A673 (cell line): ENCODE results near the gene XYLT2. TPM values are rescaled to one million over a fixed set of nuclear protein-coding genes. Genes with fewer than 3 reads are reported as not detected.

Source experiments
- BruUV-seq: library from RNA; stranded (reverse); fragments of 400-500 nt; replicated peaks from 2 replicates; lab custom pipeline; 2021; lab: Mats Ljungman, UMichigan
- CTCF ChIA-PET: fragments of 300-600 bp; sonication (Branson Sonifier 250); formaldehyde crosslinking; loops from one replicate; lab custom pipeline; 2022; ENCODE audit warnings: antibody characterized with exemption; lab: Charles Lee
- POLR2A ChIA-PET: fragments of 300-600 bp; sonication (Branson Sonifier 250); formaldehyde crosslinking; loops from one replicate; lab custom pipeline; 2022; ENCODE audit warnings: antibody characterized with exemption; ENCODE audit not compliant: low non-redundant PET; lab: Charles Lee
- DNase-seq: peaks from one replicate; pipeline ENCODE4 v3.0.0-alpha.2; 2015; ENCODE audit warnings: low spot score
- H3K27ac ChIP-seq: fragments of 200-600 bp; sonication (generic); 2 replicates; pipeline ENCODE4 v1.5.1; 2016; ENCODE audit warnings: mixed run types, low read depth, mild to moderate bottlenecking, mixed read lengths, antibody characterized with exemption, low read length; ENCODE audit not compliant: poor library complexity, severe bottlenecking
- H3K27me3 ChIP-seq: fragments of 200-600 bp; sonication (generic); replicated peaks from 2 replicates; pipeline ENCODE4 v1.6.1; 2017; ENCODE audit warnings: mixed run types, low read depth, mild to moderate bottlenecking, mixed read lengths, antibody characterized with exemption, low read length; ENCODE audit not compliant: insufficient read depth, poor library complexity
- H3K36me3 ChIP-seq: fragments of 200-600 bp; sonication (generic); 2 replicates; pipeline ENCODE4 v1.6.1; 2016; ENCODE audit warnings: mixed run types, mild to moderate bottlenecking, mixed read lengths, antibody characterized with exemption, low read length; ENCODE audit not compliant: insufficient read depth, poor library complexity, severe bottlenecking
- H3K4me1 ChIP-seq: fragments of 200-600 bp; sonication (generic); 2 replicates; pipeline ENCODE4 v1.6.1; 2017; ENCODE audit warnings: mixed run types, mild to moderate bottlenecking, mixed read lengths, antibody characterized with exemption, low read length; ENCODE audit not compliant: insufficient read depth, poor library complexity, severe bottlenecking
- H3K4me3 ChIP-seq: fragments of 200-600 bp; sonication (generic); 2 replicates; pipeline ENCODE4 v1.5.1; 2016; ENCODE audit warnings: low read depth, mixed run types, mild to moderate bottlenecking, mixed read lengths, low read length; ENCODE audit not compliant: poor library complexity, severe bottlenecking
- H3K9me3 ChIP-seq: fragments of 200-600 bp; sonication (generic); 2 replicates; pipeline ENCODE4 v1.6.1; 2016; ENCODE audit warnings: mixed run types, low read depth, mild to moderate bottlenecking, mixed read lengths, antibody characterized with exemption, low read length; ENCODE audit not compliant: poor library complexity, severe bottlenecking
- CTCF ChIP-seq: fragments of 300-800, 200-600 bp; sonication (generic); conservative IDR thresholded peaks from 2 replicates; pipeline ENCODE4 v1.5.1; 2017; ENCODE audit warnings: low read depth, mild to moderate bottlenecking, antibody characterized with exemption, low read length, moderate library complexity, mixed read lengths
- EZH2 ChIP-seq: fragments of 200-600 bp; sonication (generic); IDR thresholded peaks from 2 replicates; pipeline ENCODE4 v1.6.1; 2017; ENCODE audit warnings: borderline replicate concordance, low read depth, mild to moderate bottlenecking, mixed read lengths, antibody characterized with exemption, low read length; ENCODE audit not compliant: poor library complexity, severe bottlenecking
- intact Hi-C: fragments of 100-400 bp; cut with micrococcal nuclease; formaldehyde crosslinking; loops from one replicate; pipeline ENCODE4 v1.10.0; 2022; ENCODE audit not compliant: unreplicated experiment
- total RNA-seq: library from RNA; stranded (reverse); gene quantifications from 2 replicates; pipeline ENCODE4 v1.2.3, GENCODE V29; 2021

Gene XYLT2
- total RNA-seq, 1 experiment from 2014 or later = 15.8 TPM

DNA sequence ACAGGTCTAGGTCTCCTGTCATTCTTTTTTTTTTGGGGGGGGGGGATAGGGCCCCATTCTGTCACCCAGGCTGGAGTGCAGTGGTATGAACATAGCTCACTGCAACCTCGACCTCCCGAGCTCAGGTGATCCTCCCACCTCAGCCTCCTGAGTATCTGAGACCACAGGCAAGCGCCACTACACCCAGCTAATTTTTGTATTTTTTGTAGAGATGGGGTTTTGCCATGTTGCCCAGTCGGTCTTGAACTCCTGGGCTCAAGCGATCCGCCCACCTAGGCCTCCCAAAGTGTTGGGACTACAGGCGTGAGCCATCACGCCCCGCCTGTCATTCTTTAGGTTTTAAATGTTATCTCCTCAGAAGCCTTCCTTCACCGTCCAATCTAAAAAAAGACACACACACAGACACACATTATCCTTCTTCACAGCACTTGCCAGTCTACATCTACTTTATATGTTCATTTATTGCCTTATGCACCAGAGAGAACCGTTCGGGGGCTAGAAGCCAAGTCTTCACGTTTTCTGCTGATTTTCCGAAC, 26.4 kb downstream of the XYLT2 start:
- BruUV-seq = no TSS peak
- H3K4me1 ChIP-seq = peaks cover 5% of the 10 kb centered on the region
- ChIA-PET CTCF (no interaction called here), POLR2A (no interaction called here)
- H3K9me3 ChIP-seq = no peaks in the 10 kb centered on the region
- peak overlapping the region; percentile 77 for H3K4me3 ChIP-seq
- peaks cover 46% of the 10 kb centered on the region for H3K36me3 ChIP-seq
- peak overlapping the region; percentile 96 for H3K27ac ChIP-seq
- DNase-seq = no peak
- no peaks in the 10 kb centered on the region for H3K27me3 ChIP-seq
- TF ChIP-seq EZH2 (no peak), CTCF (no peak)
- intact Hi-C loops = loop anchor here (10.0 kb wide), 1 partner anchor 103 kb away; the partner anchor contains the start of gene RSAD1

DNA sequence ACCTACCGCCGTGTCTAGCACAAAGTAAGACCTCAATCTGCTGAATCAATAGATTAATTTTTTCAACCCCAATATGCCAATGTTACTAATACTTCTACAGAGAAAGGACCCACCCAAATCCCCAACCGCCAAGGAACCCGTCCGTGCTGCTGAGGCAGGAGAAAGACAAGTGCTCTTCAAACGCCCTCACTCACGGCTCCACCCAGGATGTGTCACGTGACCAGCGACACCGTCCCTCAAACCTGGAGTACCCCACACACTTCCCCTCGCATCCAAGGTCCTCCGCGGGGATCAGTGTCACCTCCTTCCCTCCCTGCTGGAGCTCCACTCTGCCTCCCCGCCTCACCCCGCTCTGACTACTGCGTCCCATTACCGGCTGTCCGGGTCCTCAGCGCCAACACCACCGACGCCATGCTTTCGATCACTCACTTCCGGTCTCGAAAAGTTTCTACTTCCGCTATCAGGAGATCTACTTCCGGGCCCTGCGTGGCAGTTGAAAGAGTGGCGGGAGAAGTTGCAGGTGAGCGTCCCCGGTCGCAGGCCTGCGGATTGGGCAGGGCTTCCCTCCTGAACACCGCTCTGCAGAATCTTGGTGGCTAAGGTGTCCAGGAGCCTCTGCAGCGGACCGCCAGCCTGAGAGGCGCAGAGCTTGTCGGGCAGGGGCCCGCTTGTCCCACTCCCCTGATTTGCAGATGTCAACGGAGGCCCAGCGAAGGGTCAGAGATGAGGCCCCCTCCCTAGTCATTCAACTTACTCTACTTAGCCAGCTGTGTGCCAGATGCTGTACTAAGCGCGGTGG, 27.0 kb downstream of the XYLT2 start, which contains the start of the genes EME1 and MRPL27:
EME1 (plus strand) TSS at position 472 of the 799 bp plus-strand sequence. CDS start 1,980 bp downstream, outside the sequence.
MRPL27 (minus strand) TSS at position 427 of the 799 bp plus-strand sequence; CDS start at position 413, 14 bp downstream.
- Histone ChIP-seq H3K4me1 (peaks cover 5% of the 10 kb centered on the region), H3K27me3 (no peaks in the 10 kb centered on the region), H3K9me3 (no peaks in the 10 kb centered on the region), H3K27ac (peak within 1 kb of the TSS; percentile 96), H3K36me3 (peaks cover 41% of the 10 kb centered on the region), H3K4me3 (peak within 1 kb of the TSS; percentile 77)
- BruUV-seq = TSS peak; percentile 70
- ChIA-PET POLR2A (no interaction called here), CTCF (no interaction called here)
- no peak for TF ChIP-seq EZH2
- TF ChIP-seq CTCF = no peak
- DNase-seq = peak; percentile 94
- intact Hi-C loops = loop anchor here (10.0 kb wide), 1 partner anchor 102 kb away; the partner anchor contains the start of gene RSAD1

- Histone ChIP-seq H3K27ac (peak overlapping the region; percentile 96), H3K9me3 (no peaks in the 10 kb centered on the region), H3K36me3 (peaks cover 33% of the 10 kb centered on the region), H3K4me3 (peak overlapping the region; percentile 77), H3K27me3 (no peaks in the 10 kb centered on the region), H3K4me1 (peaks cover 5% of the 10 kb centered on the region)
- intact Hi-C loops = loop anchor here (10.0 kb wide), 1 partner anchor 101 kb away; the partner anchor contains the start of gene RSAD1
- BruUV-seq = TSS peak; percentile 62
- TF ChIP-seq CTCF (no peak), EZH2 (no peak)
- POLR2A ChIA-PET = no interaction called here
- CTCF ChIA-PET = interaction anchor here (0.8 to 1.0 kb wide), 2 partner anchors 12 to 24 kb away, joined by 3 to 4 read pairs; partner anchors contain the start of gene LRRC59
- no peak for DNase-seq
These were observed 27.8 kb downstream of the XYLT2 start for GRCh38 chr17:50373705-50374104.
